Measurements from ENCODE around the gene OSBPL7. TPM values are rescaled to one million over a fixed set of nuclear protein-coding genes. Genes with fewer than 3 reads are reported as not detected.
A peak's percentile ranks its signal among the peaks of the same experiment; 100 is the strongest.

The OSBPL7 gene
- total RNA-seq, 1 experiment from 2014 or later: 6.2 TPM

DNA sequence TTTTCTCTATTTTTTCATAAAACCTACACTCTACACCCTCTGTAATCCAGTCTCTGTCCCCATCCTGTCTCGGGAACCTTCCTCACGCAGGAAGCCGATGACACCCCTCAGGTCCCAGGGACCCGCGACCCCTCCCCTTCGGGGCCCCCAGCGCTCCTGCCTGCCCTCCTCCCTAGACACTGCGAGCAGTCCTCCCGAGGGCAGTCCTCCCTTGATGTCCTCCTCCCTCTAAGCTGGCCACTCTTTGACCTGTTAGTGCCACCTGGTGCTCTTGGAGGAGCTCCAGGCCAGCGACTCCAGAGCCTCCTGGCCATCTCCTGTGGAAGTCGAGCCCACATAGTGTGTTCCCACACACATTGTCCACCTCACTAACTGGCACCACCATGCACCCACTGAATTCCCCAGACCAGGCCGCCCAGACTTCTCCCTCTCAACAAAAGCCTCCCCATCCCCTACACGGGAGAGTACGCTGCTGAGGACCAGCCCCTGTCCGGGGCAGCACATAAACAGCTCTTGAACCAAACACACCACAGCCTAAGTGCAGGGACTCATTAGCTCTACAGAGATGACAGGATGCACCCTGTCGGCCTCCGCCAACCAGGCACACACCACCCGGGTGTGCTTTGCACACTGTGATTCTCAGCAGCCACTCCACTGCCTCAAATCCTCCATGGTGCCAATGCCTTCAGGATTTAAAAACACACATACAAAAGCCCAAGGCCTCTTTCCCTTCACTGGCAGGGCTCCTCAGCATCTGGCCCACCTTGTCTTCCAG lies 9.3 kb downstream of the OSBPL7 start:
- Histone ChIP-seq H3K36me3 (peaks cover 74% of the 10 kb centered on the region), H3K9me3 (replicated peaks) (no peaks in the 10 kb centered on the region), H3K27me3 (replicated peaks) (no peaks in the 10 kb centered on the region), H3K27ac (no peak overlapping the region), H3K4me1 (replicated peaks) (peaks cover 10% of the 10 kb centered on the region), H3K4me3 (no peak overlapping the region)
- no peak for DNase-seq (ENCODE audit: low read depth in 1 of 2, low spot score in 2 of 2)

DNA sequence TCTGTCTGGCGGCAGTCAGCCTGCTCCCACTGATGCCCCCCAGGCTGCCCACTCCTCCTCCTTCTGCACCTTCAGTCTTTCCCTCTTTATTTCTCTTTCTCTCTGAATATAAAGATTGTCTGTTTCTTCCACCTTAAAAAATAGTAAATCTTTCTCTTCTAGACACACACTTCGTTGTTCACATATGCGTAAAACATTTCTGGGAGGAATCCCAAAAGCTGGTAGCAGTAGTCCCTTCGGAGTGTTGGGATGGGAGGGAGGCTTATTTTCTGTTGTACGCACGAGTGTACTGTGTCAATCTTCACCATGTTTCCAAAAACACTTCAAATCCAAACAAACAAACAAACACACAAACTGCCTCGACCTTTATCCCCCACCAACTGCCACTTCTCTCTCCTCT lies 9.9 kb downstream of the OSBPL7 start:
- no peak for DNase-seq (ENCODE audit: low read depth in 1 of 2, low spot score in 2 of 2)
- Histone ChIP-seq H3K27me3 (replicated peaks) (no peaks in the 10 kb centered on the region), H3K9me3 (replicated peaks) (no peaks in the 10 kb centered on the region), H3K27ac (no peak overlapping the region), H3K36me3 (peaks cover 71% of the 10 kb centered on the region), H3K4me3 (no peak overlapping the region), H3K4me1 (replicated peaks) (peaks cover 10% of the 10 kb centered on the region)

- H3K9me3 ChIP-seq (replicated peaks): no peaks in the 10 kb centered on the region
- H3K27ac ChIP-seq: no peak overlapping the region
- no peaks in the 10 kb centered on the region for H3K27me3 ChIP-seq (replicated peaks)
- no peak for DNase-seq (ENCODE audit: low read depth in 1 of 2, low spot score in 2 of 2)
- H3K36me3 ChIP-seq: peaks cover 64% of the 10 kb centered on the region
- H3K4me1 ChIP-seq (replicated peaks): peaks cover 10% of the 10 kb centered on the region
- no peak overlapping the region for H3K4me3 ChIP-seq
These were observed 10.5 kb downstream of the OSBPL7 start for GRCh38 chr17:47810901-47811635.

DNA sequence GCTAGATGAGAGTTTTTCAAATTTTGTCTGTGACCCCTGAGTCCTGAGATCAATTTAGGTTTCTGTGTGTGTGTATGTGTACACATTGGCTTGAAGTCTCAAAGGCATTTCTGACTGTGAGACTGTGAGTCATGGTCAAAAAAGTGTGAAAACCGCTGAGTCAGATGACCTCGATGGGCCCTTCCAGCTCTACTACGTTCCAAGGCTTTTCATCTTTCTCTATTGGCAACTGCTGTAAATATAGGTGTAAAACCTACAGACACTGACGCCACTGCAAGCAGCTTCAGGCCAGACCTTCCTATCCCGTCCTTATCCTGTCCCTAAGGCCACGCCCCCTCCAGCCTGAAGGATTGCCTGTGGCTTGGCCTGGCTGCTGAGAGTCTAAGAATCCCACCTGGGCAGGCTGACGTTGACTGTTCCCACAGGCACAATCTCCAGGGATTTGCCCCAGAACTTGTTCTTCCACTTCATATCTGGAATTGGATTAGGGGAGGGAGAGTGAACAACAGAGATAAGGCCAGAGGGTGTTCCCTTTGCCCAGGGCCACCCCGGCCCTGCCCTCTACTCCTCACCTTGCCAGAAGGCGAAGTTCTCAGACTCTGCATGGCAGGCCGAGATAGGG lies 11.3 kb downstream of the OSBPL7 start:
- H3K27me3 ChIP-seq (replicated peaks): no peaks in the 10 kb centered on the region
- H3K9me3 ChIP-seq (replicated peaks): no peaks in the 10 kb centered on the region
- H3K36me3 ChIP-seq: peaks cover 57% of the 10 kb centered on the region
- no peak overlapping the region; the same call in 1 of the 2 replicates for H3K27ac ChIP-seq
- peak; percentile 62 to 63 for DNase-seq (ENCODE audit: low read depth in 1 of 2, low spot score in 2 of 2)
- no peak overlapping the region for H3K4me3 ChIP-seq
- H3K4me1 ChIP-seq (replicated peaks): peaks cover 10% of the 10 kb centered on the region

- H3K36me3 ChIP-seq: peaks cover 46% of the 10 kb centered on the region
- no peak for DNase-seq (ENCODE audit: low read depth in 1 of 2, low spot score in 2 of 2)
- H3K4me1 ChIP-seq (replicated peaks): peaks cover 10% of the 10 kb centered on the region
- no peaks in the 10 kb centered on the region for H3K27me3 ChIP-seq (replicated peaks)
- no peak overlapping the region for H3K4me3 ChIP-seq
- no peak overlapping the region for H3K27ac ChIP-seq
- no peaks in the 10 kb centered on the region for H3K9me3 ChIP-seq (replicated peaks)
These were observed 12.6 kb downstream of the OSBPL7 start for GRCh38 chr17:47808830-47809480.

DNA sequence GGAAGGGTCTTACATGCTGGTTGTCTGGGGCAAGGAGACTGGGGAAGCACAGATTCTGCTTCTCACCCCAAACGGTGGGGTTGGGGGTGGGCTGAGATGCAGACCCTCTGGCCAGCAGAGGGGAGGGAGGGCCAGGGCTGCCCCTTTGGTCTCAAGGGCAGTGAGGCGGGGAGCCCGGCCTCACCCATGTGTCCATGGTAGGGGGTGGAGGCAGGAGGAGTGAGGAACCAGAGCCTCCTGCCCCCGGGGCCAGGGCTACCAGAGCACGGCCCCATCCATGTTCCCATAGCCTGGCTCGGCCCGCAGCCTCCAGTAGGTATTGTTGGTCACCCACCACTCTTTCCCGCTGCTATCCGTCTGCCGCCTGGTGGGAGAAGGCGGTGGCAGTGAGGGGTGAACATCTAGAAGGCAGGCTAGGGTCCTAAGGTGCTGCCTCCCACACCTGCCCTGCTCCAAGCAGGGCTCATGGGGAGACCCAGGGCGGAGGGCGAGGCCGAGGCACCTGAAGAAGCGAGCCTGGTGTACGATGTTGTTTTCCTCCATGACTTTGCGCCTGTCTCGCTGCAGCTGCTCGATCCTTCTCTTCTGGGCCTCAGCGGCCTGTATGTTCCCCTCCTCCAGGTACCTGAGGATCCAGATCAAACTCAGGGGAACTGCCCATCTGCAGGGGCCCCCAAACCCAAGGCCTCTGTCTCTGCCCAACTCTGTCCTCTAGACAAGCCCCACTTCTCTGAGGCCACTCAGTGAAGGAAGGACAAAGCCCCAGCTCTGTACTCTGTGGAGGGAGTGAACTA lies 13.4 kb downstream of the OSBPL7 start:
- Histone ChIP-seq H3K4me3 (no peak overlapping the region), H3K27ac (no peak overlapping the region), H3K9me3 (replicated peaks) (no peaks in the 10 kb centered on the region), H3K27me3 (replicated peaks) (no peaks in the 10 kb centered on the region), H3K4me1 (replicated peaks) (peaks cover 10% of the 10 kb centered on the region), H3K36me3 (peaks cover 40% of the 10 kb centered on the region)
- no peak for DNase-seq (ENCODE audit: low read depth in 1 of 2, low spot score in 2 of 2)

- DNase-seq (ENCODE audit: low read depth in 1 of 2, low spot score in 2 of 2): no peak
- Histone ChIP-seq H3K9me3 (replicated peaks) (no peaks in the 10 kb centered on the region), H3K4me3 (no peak overlapping the region), H3K27me3 (replicated peaks) (no peaks in the 10 kb centered on the region), H3K4me1 (replicated peaks) (peaks cover 10% of the 10 kb centered on the region), H3K27ac (no peak overlapping the region), H3K36me3 (peaks cover 34% of the 10 kb centered on the region)
These were observed 14.2 kb downstream of the OSBPL7 start for GRCh38 chr17:47807421-47807820.

GRCh38 chr17:47806913-47807255 lies 14.7 kb downstream of the OSBPL7 start:
- Histone ChIP-seq H3K4me3 (no peak overlapping the region), H3K27ac (no peak overlapping the region), H3K27me3 (replicated peaks) (no peaks in the 10 kb centered on the region), H3K36me3 (peaks cover 30% of the 10 kb centered on the region), H3K9me3 (replicated peaks) (no peaks in the 10 kb centered on the region), H3K4me1 (replicated peaks) (peaks cover 10% of the 10 kb centered on the region)
- DNase-seq (ENCODE audit: low read depth in 1 of 2, low spot score in 2 of 2): no peak

- no peak overlapping the region for H3K4me3 ChIP-seq
- H3K9me3 ChIP-seq (replicated peaks): no peaks in the 10 kb centered on the region
- H3K36me3 ChIP-seq: peaks cover 30% of the 10 kb centered on the region
- no peak for DNase-seq (ENCODE audit: low read depth in 1 of 2, low spot score in 2 of 2)
- H3K27ac ChIP-seq: no peak overlapping the region
- no peaks in the 10 kb centered on the region for H3K27me3 ChIP-seq (replicated peaks)
- H3K4me1 ChIP-seq (replicated peaks): peaks cover 10% of the 10 kb centered on the region
These were observed 15.3 kb downstream of the OSBPL7 start for GRCh38 chr17:47806026-47806912.

GRCh38 chr17:47804461-47804860 lies 17.1 kb downstream of the OSBPL7 start:
- H3K27me3 ChIP-seq (replicated peaks): peaks cover 13% of the 10 kb centered on the region
- no peak for DNase-seq (ENCODE audit: low read depth in 1 of 2, low spot score in 2 of 2)
- H3K4me1 ChIP-seq (replicated peaks): no peaks in the 10 kb centered on the region
- no peaks in the 10 kb centered on the region for H3K9me3 ChIP-seq (replicated peaks)
- no peak overlapping the region for H3K27ac ChIP-seq
- no peak overlapping the region for H3K4me3 ChIP-seq
- H3K36me3 ChIP-seq: peaks cover 23% of the 10 kb centered on the region

DNA sequence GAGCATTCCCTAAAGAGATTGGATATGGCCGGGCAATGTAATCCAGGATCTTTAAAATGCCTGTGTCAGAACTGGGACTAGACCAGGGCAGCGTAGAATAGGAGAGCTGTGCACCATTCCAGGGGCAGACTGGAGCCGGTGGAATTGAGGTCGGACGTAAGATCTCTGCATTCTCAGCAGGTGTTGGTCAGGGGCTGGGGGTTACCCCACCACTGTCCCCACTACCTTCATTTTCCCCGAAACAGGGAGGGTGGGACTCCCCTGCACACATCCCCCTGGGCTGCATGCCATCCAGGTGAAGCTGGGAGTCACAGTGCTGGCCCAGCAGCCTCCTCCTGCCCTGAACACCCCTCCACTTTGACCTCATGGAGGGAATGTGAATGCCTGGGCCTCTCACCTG lies 17.8 kb downstream of the OSBPL7 start:
- peaks cover 16% of the 10 kb centered on the region for H3K36me3 ChIP-seq
- H3K27me3 ChIP-seq (replicated peaks): peaks cover 14% of the 10 kb centered on the region
- no peak overlapping the region for H3K4me3 ChIP-seq
- H3K9me3 ChIP-seq (replicated peaks): no peaks in the 10 kb centered on the region
- no peak for DNase-seq (ENCODE audit: low read depth in 1 of 2, low spot score in 2 of 2)
- no peak overlapping the region for H3K27ac ChIP-seq
- no peaks in the 10 kb centered on the region for H3K4me1 ChIP-seq (replicated peaks)

- no peak for DNase-seq (ENCODE audit: low read depth in 1 of 2, low spot score in 2 of 2)
- Histone ChIP-seq H3K36me3 (peaks cover 10% of the 10 kb centered on the region), H3K27ac (no peak overlapping the region), H3K9me3 (replicated peaks) (no peaks in the 10 kb centered on the region), H3K27me3 (replicated peaks) (peaks cover 18% of the 10 kb centered on the region), H3K4me1 (replicated peaks) (no peaks in the 10 kb centered on the region), H3K4me3 (no peak overlapping the region)
These were observed 18.4 kb downstream of the OSBPL7 start for GRCh38 chr17:47803201-47803600.

All from SJSA1 (cell line).